Epithelial cell of umbilical artery (primary cell): ENCODE measurements around the gene PLK2. TPM values are rescaled to one million over a fixed set of nuclear protein-coding genes. Genes with fewer than 3 reads are reported as not detected.

Experiments
- total RNA-seq: library from RNA; depleted of rRNA; stranded (reverse); fragments of >200 nt; gene quantifications from 2 replicates; pipeline ENCODE4 v1.2.3, GENCODE V29; 2014

Gene PLK2
- total RNA-seq = 852 and 1,060 TPM in 2 replicates

GRCh38 chr5:58460002-58460731 lies at the start of gene PLK2:
TSS of gene PLK2 (minus strand) at chr5:58460086. CDS start at chr5:58459959, 127 bp downstream.

GRCh38 chr5:58491216-58491892 lies 31.5 kb upstream of the PLK2 start, which contains the start of gene GAPT:
TSS of gene GAPT (plus strand) at chr5:58491435. CDS start at chr5:58494537, 3,102 bp downstream.

Other genes starting within 250 kb of the PLK2 start
- not detected in 2 replicates for gene GAPT, start 31.3 kb upstream of the PLK2 start, total RNA-seq
- under 0.01 TPM in 1 of 2 replicates, not detected in the other for gene RAB3C, start 123.0 kb upstream of the PLK2 start, total RNA-seq